ENCODE results near the gene BICC1. TPM values are rescaled to one million over a fixed set of nuclear protein-coding genes. Genes with fewer than 3 reads are reported as not detected.

Gene BICC1
- total RNA-seq, 1 experiment from 2014 or later, result 46.9 TPM

DNA sequence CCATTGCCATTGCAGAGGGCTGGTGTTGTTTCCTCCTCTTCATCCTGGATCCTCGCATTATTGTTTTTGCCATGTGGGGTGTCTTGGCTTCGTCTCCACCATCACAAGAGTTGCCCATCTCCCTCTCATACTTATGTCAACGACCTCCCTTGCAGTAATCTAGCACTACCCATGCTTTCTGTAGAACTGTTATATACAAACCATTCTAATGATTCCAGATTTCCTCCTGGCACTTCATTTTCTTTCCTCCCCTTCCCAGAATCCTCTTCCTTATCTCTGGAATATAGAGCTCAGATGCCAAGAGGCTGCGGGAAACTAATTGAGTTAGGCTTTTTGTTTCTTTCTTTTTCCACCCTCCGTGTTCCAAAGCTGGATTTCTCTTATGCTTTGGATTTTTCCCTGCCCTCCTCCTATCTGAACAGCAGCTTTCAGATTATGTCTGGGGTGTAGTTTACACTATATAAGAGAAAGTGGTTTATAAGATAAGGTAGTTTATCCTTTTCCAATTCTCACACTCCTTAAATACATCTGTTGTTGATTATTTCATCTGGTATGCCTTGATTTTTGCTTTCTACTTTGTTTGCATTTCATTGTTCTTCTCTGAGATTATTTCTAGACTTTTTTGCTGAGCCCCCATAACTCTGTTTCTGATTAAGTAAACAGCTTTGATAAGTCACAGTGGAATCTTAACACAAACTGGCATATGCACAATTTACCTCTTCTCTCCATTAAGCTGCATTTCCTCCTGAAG, 264.1 kb downstream of the BICC1 start:
- peaks cover 20% of the 10 kb centered on the region for H3K4me1 ChIP-seq (replicated peaks)
- H3K9me3 ChIP-seq (replicated peaks), result no peaks in the 10 kb centered on the region
- no peak for DNase-seq (ENCODE audit: low read depth in 1 of 2, low spot score in 2 of 2)
- H3K36me3 ChIP-seq, result no peaks in the 10 kb centered on the region
- H3K27ac ChIP-seq, result no peak overlapping the region
- no peaks in the 10 kb centered on the region for H3K27me3 ChIP-seq (replicated peaks)
- no peak overlapping the region for H3K4me3 ChIP-seq

GRCh38 chr10:58778966-58779365, 266.3 kb downstream of the BICC1 start:
- no peaks in the 10 kb centered on the region for H3K27me3 ChIP-seq (replicated peaks)
- H3K27ac ChIP-seq, result no peak overlapping the region
- DNase-seq (ENCODE audit: low read depth in 1 of 2, low spot score in 2 of 2), result no peak
- no peak overlapping the region for H3K4me3 ChIP-seq
- H3K36me3 ChIP-seq, result no peaks in the 10 kb centered on the region
- peaks cover 20% of the 10 kb centered on the region for H3K4me1 ChIP-seq (replicated peaks)
- H3K9me3 ChIP-seq (replicated peaks), result no peaks in the 10 kb centered on the region

GRCh38 chr10:58779594-58779993, 266.9 kb downstream of the BICC1 start:
- H3K9me3 ChIP-seq (replicated peaks), result no peaks in the 10 kb centered on the region
- DNase-seq (ENCODE audit: low read depth in 1 of 2, low spot score in 2 of 2), result no peak
- H3K36me3 ChIP-seq, result no peaks in the 10 kb centered on the region
- peaks cover 20% of the 10 kb centered on the region for H3K4me1 ChIP-seq (replicated peaks)
- no peak overlapping the region for H3K27ac ChIP-seq
- no peak overlapping the region for H3K4me3 ChIP-seq
- H3K27me3 ChIP-seq (replicated peaks), result no peaks in the 10 kb centered on the region

DNA sequence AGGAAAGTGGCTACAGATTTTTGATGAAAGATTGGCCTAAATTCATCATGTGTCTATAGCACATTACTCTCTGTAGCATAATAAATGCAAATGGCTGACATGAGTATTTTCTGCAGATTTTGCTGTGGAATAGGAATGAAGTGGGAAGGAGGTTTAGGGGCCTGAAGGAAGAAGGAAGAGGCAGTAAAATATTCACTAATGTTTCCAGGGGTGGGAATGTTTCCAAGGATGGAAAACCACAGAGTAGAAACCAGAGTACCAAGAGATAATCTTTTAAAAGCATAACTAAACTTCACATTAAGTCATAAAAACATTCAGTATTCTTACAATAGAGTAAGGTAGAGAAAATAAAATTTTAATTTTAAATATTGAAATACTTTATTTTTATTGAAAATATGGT, 267.8 kb downstream of the BICC1 start:
- Histone ChIP-seq H3K4me3 (no peak overlapping the region), H3K27ac (no peak overlapping the region), H3K9me3 (replicated peaks) (no peaks in the 10 kb centered on the region), H3K4me1 (replicated peaks) (peaks cover 19% of the 10 kb centered on the region), H3K36me3 (no peaks in the 10 kb centered on the region), H3K27me3 (replicated peaks) (no peaks in the 10 kb centered on the region)
- no peak for DNase-seq (ENCODE audit: low read depth in 1 of 2, low spot score in 2 of 2)

GRCh38 chr10:58781873-58782488, 269.3 kb downstream of the BICC1 start:
- H3K4me1 ChIP-seq (replicated peaks), result peaks cover 4% of the 10 kb centered on the region; the same call in 1 of the 2 replicates
- H3K4me3 ChIP-seq, result no peak overlapping the region
- peak in 1 of 2 experiments; percentile 69 for DNase-seq (ENCODE audit: low read depth in 1 of 2, low spot score in 2 of 2)
- no peaks in the 10 kb centered on the region for H3K36me3 ChIP-seq
- no peaks in the 10 kb centered on the region for H3K9me3 ChIP-seq (replicated peaks)
- no peaks in the 10 kb centered on the region for H3K27me3 ChIP-seq (replicated peaks)
- no peak overlapping the region for H3K27ac ChIP-seq

GRCh38 chr10:58782876-58783851, 270.5 kb downstream of the BICC1 start:
- H3K27ac ChIP-seq, result no peak overlapping the region
- no peaks in the 10 kb centered on the region for H3K27me3 ChIP-seq (replicated peaks)
- no peaks in the 10 kb centered on the region for H3K36me3 ChIP-seq
- DNase-seq (ENCODE audit: low read depth in 1 of 2, low spot score in 2 of 2), result no peak
- no peaks in the 10 kb centered on the region for H3K9me3 ChIP-seq (replicated peaks)
- H3K4me3 ChIP-seq, result no peak overlapping the region
- no peaks in the 10 kb centered on the region for H3K4me1 ChIP-seq (replicated peaks)

GRCh38 chr10:58784361-58784760, 271.7 kb downstream of the BICC1 start:
- no peaks in the 10 kb centered on the region for H3K36me3 ChIP-seq
- no peaks in the 10 kb centered on the region for H3K4me1 ChIP-seq (replicated peaks)
- H3K9me3 ChIP-seq (replicated peaks), result no peaks in the 10 kb centered on the region
- no peak for DNase-seq (ENCODE audit: low read depth in 1 of 2, low spot score in 2 of 2)
- H3K4me3 ChIP-seq, result no peak overlapping the region
- no peak overlapping the region for H3K27ac ChIP-seq
- no peaks in the 10 kb centered on the region for H3K27me3 ChIP-seq (replicated peaks)

- no peak for DNase-seq (ENCODE audit: low read depth in 1 of 2, low spot score in 2 of 2)
- H3K4me1 ChIP-seq (replicated peaks), result no peaks in the 10 kb centered on the region
- no peak overlapping the region for H3K4me3 ChIP-seq
- H3K27me3 ChIP-seq (replicated peaks), result no peaks in the 10 kb centered on the region
- H3K27ac ChIP-seq, result no peak overlapping the region
- H3K9me3 ChIP-seq (replicated peaks), result no peaks in the 10 kb centered on the region
- H3K36me3 ChIP-seq, result no peaks in the 10 kb centered on the region; the same call in 1 of the 2 replicates
Observed at GRCh38 chr10:58785354-58785753, 272.7 kb downstream of the BICC1 start.

DNA sequence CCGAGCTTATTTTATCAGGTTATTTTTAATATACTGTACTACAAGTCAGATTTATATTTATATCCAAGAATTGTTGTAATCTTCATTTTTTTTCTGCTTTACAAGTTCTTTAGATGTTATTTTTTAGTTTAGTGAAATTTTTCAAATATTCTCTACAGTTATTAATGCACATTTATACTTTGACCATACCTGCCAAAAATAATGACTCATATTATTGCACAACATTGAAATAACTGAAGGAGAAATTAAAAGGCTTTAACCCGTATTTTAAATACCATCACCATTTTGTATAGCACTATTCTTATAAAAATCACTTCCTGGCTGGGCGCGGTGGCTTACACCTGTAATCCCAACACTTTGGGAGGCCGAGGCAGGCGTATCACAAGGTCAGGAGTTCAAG, 278.5 kb downstream of the BICC1 start:
- Histone ChIP-seq H3K9me3 (replicated peaks) (no peaks in the 10 kb centered on the region; the same call in 1 of the 2 replicates), H3K27me3 (replicated peaks) (no peaks in the 10 kb centered on the region), H3K36me3 (no peaks in the 10 kb centered on the region; the same call in 1 of the 2 replicates), H3K27ac (no peak overlapping the region), H3K4me3 (no peak overlapping the region), H3K4me1 (replicated peaks) (no peaks in the 10 kb centered on the region)
- DNase-seq (ENCODE audit: low read depth in 1 of 2, low spot score in 2 of 2), result no peak

DNA sequence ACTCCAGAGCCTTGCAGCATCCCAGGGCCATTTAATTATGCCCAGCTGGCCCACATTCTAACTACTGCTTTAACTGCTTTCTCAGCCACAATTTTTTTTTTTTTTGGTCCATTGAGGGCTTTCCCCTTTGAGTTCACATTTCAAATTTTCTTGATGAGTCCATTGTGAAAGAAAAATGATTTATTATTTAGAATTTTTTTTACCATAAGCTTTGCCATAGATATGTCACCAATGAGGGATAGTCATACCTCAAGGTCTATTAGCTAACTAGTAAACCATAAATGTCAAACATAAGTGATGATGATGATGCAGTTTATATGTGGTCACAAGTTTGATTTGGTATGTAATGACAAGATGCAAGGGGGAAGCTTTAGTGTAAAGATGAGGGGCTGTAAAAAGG, 282.9 kb downstream of the BICC1 start:
- Histone ChIP-seq H3K36me3 (peaks cover under 1% of the 10 kb centered on the region; the same call in 1 of the 2 replicates), H3K27me3 (replicated peaks) (no peaks in the 10 kb centered on the region), H3K4me1 (replicated peaks) (no peaks in the 10 kb centered on the region), H3K9me3 (replicated peaks) (no peaks in the 10 kb centered on the region; the same call in 1 of the 2 replicates), H3K27ac (no peak overlapping the region), H3K4me3 (no peak overlapping the region)
- no peak for DNase-seq (ENCODE audit: low read depth in 1 of 2, low spot score in 2 of 2)

- no peak overlapping the region for H3K4me3 ChIP-seq
- no peak for DNase-seq (ENCODE audit: low read depth in 1 of 2, low spot score in 2 of 2)
- H3K4me1 ChIP-seq (replicated peaks), result no peaks in the 10 kb centered on the region
- H3K27me3 ChIP-seq (replicated peaks), result no peaks in the 10 kb centered on the region
- peaks cover 4% of the 10 kb centered on the region; the same call in 1 of the 2 replicates for H3K36me3 ChIP-seq
- H3K27ac ChIP-seq, result no peak overlapping the region
- no peaks in the 10 kb centered on the region; the same call in 1 of the 2 replicates for H3K9me3 ChIP-seq (replicated peaks)
Observed at GRCh38 chr10:58796242-58796641, 283.6 kb downstream of the BICC1 start.

DNA sequence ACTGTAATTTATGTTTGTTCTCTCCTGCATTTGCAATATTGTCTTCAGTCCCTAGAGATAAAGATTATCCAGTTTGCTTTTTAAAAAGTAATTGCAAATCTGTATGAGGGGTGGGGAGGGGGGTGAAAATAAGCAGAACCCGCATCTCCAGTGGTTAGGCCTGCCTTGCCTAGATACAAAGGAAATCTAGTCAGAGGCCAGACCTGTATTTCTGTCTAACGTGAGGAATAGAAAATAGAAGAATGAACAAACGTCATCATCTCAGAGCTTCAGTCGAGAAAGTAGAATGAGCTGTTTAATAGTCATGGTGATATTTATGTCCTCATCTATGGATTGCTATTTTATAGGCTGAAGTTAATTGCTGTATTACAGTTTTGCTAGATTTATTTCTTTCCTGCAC, 284.2 kb downstream of the BICC1 start:
- Histone ChIP-seq H3K9me3 (replicated peaks) (no peaks in the 10 kb centered on the region; the same call in 1 of the 2 replicates), H3K36me3 (peaks cover 5% of the 10 kb centered on the region), H3K4me3 (no peak overlapping the region), H3K4me1 (replicated peaks) (no peaks in the 10 kb centered on the region), H3K27ac (no peak overlapping the region), H3K27me3 (replicated peaks) (no peaks in the 10 kb centered on the region)
- DNase-seq (ENCODE audit: low read depth in 1 of 2, low spot score in 2 of 2), result no peak

GRCh38 chr10:58797356-58797755, 284.7 kb downstream of the BICC1 start:
- no peaks in the 10 kb centered on the region for H3K27me3 ChIP-seq (replicated peaks)
- no peak for DNase-seq (ENCODE audit: low read depth in 1 of 2, low spot score in 2 of 2)
- peaks cover 10% of the 10 kb centered on the region for H3K36me3 ChIP-seq
- no peaks in the 10 kb centered on the region; the same call in 1 of the 2 replicates for H3K9me3 ChIP-seq (replicated peaks)
- no peak overlapping the region for H3K4me3 ChIP-seq
- H3K27ac ChIP-seq, result no peak overlapping the region
- no peaks in the 10 kb centered on the region for H3K4me1 ChIP-seq (replicated peaks)

Data from SJSA1 (cell line).